Endometrium (tissue), 2 donors: ENCODE data around the gene PMM2.
"Not testable (repeated sequence)": the region's sequence is repeated elsewhere in the genome, so short reads cannot be mapped to it uniquely, and the experiment has no call there.

Experiments used
- FAIRE-seq: peaks from 2 replicates; lab custom pipeline; 2012; peaks lifted over from hg19 to GRCh38; lab: Jason Lieb, UNC
- donor health status: control.
- donor health status: control.

The PMM2 gene

DNA sequence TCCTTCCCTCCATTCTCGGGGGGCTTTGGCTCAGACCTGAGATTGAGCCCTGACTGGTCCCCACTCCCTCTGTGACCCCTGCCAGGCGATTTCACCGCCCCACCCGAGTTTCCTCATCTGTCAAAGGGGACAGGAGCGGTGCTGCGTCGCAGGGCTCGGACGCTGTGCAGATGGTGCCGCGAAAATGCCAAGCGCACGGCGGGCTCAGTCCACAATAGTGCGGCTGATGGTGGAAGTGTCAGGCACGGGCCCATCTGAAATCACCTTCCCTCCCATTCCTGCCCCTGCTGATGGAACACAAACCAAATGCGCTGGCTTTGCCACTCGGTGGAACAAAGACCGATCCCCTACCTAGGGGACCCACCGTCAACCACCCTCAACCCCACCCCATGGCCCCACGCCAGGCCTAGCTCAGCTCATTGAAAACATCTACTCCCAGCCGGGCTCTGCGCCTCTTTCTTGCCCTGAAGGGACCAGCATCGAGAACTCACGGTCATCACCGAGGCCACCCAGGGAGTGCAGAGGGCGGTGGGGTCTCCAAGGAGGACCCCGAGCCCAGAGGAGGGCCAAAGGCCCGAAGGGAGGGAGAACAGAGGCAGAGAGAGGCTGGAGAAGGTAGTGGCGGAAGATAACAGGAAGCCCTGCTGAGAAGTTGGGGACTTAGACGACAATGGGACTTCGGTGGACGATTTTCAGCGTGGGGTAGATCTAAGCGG, 69.7 kb downstream of the PMM2 start:
- no peak for FAIRE-seq

- FAIRE-seq: no peak
Measured at GRCh38 chr16:8867932-8868415, 70.3 kb downstream of the PMM2 start.

DNA sequence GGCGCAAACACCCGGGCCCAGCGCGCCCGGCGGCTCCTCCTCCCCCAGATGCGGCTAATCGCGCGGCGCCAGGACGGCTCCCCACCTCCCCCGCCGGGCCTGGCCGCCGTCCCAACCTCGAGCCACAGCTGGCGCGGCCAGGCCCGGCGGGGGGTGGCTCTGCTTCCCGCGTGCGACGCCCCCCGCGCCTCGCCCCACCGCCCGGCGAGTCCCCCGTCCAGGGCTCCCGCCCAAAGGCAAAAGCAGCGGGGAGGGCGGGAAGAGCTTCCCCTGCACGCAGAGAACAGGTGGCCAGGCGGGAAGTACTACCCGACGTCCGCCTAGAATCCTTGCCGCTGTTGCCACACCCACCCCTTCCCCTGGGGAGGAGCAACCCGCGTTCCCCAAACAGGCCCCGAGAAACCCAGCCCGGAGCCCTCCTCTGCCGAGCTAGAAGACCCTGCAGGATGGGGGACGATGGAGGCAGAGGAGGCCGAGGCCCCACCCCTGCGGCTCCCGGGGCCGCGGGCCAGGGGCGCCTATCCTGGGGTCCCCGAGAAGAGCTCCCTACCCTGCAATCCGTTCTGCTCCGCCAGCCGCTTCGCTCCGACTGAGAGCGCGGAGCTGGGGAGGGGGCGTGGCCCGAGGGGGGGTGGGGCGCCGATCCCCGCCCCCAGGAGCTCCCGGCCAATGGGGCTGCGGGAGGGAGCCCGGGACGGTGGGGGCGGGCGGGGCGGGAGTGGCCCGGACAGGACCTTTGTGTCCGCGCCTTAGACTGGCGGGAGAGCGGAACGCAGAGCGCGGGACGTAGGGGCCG, 71.0 kb downstream of the PMM2 start, which contains the start of gene CARHSP1:
Gene CARHSP1 (minus strand): TSS at position 591 of the 796 bp plus-strand sequence. CDS start 9,678 bp downstream, outside the sequence.
- no peak for FAIRE-seq

DNA sequence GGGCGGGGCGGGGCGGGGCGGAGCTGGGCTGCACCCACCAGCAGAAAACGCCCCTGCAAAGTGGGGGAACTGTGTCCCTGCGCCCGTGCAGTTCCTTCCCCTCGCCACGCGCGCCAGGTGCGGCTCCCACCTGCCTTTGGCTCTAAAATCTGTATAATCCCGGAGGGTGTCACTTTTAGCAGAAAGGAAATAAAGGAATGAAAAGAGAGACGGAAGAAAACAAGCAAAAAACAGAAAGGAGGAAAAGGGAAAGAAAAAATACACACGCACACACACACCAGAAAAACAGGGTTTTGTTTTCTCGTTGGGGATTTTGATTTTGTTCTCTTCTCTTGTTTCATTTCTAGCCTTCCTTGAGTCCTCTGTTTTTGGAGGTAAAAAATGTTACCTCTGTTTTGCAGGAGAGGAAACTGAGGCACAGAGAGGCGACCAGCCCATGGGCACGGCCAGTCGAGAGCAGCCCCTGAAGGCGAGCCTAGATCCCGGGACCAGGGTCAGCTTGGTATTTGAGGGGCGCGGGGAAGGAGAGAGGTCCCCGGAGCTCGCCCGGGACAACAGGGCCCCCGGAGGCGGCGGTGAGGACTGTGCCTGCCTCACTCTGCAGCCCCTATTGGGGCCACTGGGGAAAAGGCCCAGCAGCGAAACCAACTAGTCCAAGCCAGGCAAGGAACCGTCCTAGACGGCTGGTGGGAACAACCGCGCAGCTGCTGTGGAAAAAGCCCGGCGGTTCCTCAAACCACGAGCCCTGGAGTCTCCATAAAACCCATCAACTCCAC, 71.8 kb downstream of the PMM2 start:
- no peak for FAIRE-seq

DNA sequence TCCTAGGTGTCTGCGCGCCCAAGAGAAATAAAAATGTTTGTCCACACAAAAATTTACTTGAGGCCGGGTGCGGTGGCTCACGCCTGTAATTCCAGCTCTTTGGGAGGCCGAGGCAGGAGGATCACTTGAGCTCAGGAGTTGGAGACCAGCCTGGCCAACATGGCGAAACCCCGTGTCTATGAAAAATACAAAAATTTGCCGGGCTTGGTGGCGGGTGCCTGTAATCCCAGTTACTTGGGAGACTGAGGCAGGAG, 72.3 kb downstream of the PMM2 start:
- FAIRE-seq: not testable (repeated sequence)

- FAIRE-seq: no peak
Measured at GRCh38 chr16:8872071-8872470, 74.4 kb downstream of the PMM2 start.

DNA sequence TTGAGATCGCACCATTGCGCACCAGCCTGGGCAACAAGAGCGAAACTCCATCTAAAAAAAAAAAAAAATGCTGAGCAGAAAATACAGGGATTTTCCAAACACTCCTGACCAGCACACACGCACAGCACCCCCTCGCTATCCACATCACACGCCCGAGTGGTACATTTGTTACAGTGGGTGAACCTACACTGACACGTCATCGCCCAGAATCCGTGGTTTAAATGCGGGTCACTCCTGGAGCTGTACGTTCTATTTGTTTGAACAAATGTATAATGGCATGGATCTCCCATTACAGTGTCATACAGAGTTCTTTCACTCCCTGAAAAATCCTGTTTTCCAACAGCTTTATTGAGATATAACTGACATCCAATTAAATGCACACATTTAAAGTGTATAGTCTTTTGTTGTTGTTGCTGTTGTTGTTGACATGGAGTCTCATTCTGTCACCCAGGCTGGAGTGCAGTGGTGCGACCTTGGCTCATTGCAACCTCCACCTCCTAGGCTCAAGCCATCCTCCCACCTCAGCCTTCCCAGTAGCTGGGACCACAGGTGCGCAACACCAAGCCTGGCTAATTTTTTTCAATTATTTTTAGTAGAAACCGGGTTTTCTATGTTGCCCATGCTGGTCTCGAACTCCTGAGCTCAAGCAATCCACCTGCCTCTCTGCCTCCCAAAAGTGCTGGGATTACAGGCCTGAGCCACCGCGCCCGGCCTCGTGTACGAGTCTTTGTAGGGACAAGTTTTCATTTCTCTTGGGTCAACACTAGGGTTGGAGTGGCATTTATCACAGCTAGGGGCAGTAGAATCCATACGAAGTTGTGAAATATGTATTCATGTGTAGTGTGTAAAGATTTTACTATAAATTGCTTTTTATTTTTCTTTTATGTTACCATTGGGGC, 75.6 kb downstream of the PMM2 start:
- no peak for FAIRE-seq

GRCh38 chr16:8873866-8874195, 76.2 kb downstream of the PMM2 start:
- not testable (repeated sequence) for FAIRE-seq

DNA sequence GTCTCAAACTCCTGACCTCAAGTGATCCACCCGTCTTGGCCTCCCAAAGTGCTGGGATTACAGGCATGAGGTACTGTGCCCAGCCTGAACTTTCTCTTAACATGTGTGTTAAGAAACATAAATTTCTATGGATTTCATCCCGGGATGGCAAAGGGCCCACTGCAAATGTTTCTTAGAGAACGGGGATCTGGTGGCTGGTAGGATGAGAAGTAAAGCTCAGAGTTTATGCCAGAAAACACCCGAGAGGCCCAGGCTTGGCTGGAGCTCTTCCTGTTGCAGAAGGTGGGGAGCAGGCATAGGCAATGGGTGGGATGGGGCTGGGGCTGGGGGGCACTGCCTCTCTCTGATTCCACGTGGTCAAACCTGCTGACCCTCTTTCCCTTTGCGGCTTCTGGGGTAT, 76.7 kb downstream of the PMM2 start:
- FAIRE-seq: no peak

GRCh38 chr16:8875317-8875716, 77.7 kb downstream of the PMM2 start:
- not testable (repeated sequence) for FAIRE-seq

GRCh38 chr16:8877894-8878522, 80.4 kb downstream of the PMM2 start:
- FAIRE-seq: no peak

GRCh38 chr16:8878523-8878911, 80.9 kb downstream of the PMM2 start:
- no peak for FAIRE-seq

- no peak for FAIRE-seq
Measured at GRCh38 chr16:8880839-8881510, 83.3 kb downstream of the PMM2 start.

DNA sequence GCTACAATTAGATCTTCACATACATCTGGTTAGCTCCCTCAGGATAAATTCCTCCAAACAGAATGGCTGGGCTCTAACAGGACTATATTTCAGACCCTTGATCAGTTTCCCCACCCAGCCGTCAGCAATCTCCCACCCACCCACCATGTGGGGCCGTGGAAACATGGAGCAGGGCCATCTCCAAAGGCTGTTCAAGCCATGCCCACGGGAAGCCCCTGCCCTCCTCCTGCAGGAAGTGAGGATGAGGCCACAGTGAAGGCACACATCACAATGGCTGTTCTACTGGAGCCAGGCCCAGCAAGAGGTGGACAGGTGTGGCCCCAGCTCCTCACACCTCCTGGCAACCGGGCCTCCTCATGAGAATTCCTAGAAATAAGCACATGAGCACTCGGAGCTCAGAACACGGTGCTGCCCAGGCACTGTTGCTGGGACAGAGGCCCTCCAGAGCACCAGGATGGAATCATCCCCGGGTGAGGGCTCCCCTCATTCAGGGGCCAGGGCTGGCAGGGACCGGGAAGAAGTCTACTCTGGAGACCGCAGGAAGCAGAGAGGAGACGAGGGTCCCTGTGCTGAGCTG, 84.5 kb downstream of the PMM2 start, which contains the start of gene LITAFD:
Gene LITAFD (plus strand): TSS at position 311 of the 577 bp plus-strand sequence. CDS start 2,005 bp downstream, outside the sequence.
- FAIRE-seq: no peak

DNA sequence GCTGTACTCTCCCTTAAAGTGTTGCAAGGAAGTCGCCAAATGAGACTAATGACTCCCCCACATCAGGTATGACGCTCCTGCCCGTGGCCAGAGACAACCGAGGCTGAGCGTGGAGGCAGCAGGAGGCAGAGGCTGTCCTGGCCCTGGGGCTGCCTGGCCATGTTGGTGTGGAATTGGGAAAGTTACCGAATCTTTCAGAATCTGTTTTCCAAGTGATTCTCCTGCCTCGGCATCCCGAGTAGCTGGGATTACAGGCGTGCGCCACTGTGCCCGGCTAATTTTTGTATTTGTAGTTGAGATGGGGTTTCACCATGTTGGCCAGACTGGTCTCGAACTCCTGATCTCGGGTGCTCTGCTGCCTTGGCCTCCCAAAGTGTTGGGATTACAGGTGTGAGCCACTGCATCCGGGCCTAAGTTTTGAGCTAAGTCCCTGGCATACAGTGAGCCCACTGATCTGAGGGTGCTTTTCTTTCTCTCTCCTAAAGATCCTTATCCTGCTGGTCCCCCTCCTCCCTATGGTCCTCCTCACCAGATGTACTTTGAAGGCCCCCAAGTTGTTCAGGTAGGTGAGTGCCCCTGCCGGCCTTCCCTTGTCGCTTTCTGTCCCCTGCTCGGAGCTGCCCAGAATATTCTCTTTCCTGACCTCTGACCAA, 85.2 kb downstream of the PMM2 start:
- no peak for FAIRE-seq

DNA sequence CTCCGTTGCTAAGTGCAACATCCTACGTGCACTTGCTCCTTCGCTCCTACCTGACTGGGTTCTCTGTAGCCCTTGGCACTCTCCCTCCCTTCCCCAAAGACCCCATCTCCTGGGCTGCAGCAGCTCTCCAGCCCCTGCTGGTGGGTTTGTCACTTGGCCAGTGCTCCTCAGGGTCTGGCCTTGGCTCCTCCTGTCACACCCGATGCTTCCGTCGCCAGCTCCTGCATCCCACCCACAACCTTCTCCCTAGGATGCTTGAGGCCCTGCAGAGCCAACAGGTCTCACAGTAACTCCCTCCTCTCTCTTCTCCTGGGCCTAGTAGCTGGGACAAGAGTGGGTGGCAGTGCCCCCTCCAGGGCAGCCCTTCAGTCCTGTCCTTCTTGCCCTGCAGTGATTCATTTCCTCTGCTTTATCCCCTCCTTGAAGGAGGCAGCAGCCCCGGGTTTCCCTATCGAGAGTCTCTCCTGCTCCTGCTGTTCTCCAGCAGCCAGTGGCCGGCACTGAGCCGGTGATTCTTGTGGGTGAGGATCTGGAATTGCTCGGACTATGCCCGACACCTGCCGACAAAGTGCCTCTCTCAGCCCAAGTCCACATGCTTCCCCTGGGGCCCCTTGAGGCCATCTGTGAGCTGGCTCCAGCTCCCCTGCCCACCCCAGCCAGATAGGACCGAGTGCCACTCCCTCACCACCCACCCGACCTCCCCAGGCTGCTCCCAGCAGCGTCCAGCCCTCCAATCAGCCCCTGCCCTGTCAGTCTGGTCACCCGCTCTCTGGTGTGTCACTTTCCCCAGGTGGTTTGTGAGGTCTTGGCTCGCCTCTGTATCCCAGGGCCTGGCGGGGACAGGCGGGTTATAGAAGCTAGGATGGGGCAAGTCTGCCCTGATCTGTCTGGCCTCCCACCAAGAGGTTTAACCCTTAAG, 88.3 kb downstream of the PMM2 start:
- no peak for FAIRE-seq

- no peak for FAIRE-seq
Measured at GRCh38 chr16:8886593-8887430, 89.2 kb downstream of the PMM2 start.

- no peak for FAIRE-seq
Measured at GRCh38 chr16:8887431-8887765, 89.8 kb downstream of the PMM2 start.
